CD4-positive, alpha-beta T cell treated with Interleukin-17A for 1 hour (primary cell): Measurements from ENCODE around the gene JCAD.
"Not testable (repeated sequence)": the region's sequence is repeated elsewhere in the genome, so short reads cannot be mapped to it uniquely, and the experiment has no call there.

Experiments
- DNase-seq: peaks from one replicate; pipeline ENCODE4 v3.0.0-alpha.2; 2020

The JCAD gene

GRCh38 chr10:30018496-30018895 is 40.9 kb downstream of the JCAD start:
- no peak for DNase-seq

- no peak for DNase-seq
These were observed 41.4 kb downstream of the JCAD start for GRCh38 chr10:30017966-30018365.

GRCh38 chr10:30017556-30017955 is 41.8 kb downstream of the JCAD start:
- DNase-seq = no peak

- DNase-seq = no peak
These were observed 44.9 kb downstream of the JCAD start for GRCh38 chr10:30014511-30014910.

- no peak for DNase-seq
These were observed 45.6 kb downstream of the JCAD start for GRCh38 chr10:30013757-30014156.

GRCh38 chr10:30011956-30012647 is 47.3 kb downstream of the JCAD start:
- DNase-seq = no peak

- no peak for DNase-seq
These were observed 48.0 kb downstream of the JCAD start for GRCh38 chr10:30011396-30011795.

GRCh38 chr10:30007406-30007805 is 52.0 kb downstream of the JCAD start:
- DNase-seq = no peak

GRCh38 chr10:30006410-30006809 is 53.0 kb downstream of the JCAD start:
- DNase-seq = no peak

- not testable (repeated sequence) for DNase-seq
These were observed 54.3 kb downstream of the JCAD start for GRCh38 chr10:30005116-30005515.

- peak; percentile 49 for DNase-seq
These were observed 56.7 kb downstream of the JCAD start for GRCh38 chr10:30002426-30003266.

GRCh38 chr10:30000802-30001571 is 58.4 kb downstream of the JCAD start:
- no peak for DNase-seq

- peak; percentile 78 for DNase-seq
These were observed 61.1 kb downstream of the JCAD start for GRCh38 chr10:29998142-29998808.

- DNase-seq = no peak
These were observed 64.6 kb downstream of the JCAD start for GRCh38 chr10:29994811-29995210.

GRCh38 chr10:29993319-29993915 is 66.0 kb downstream of the JCAD start:
- no peak for DNase-seq

- DNase-seq = no peak
These were observed 66.5 kb downstream of the JCAD start for GRCh38 chr10:29992914-29993313.

GRCh38 chr10:29991382-29991781 is 68.0 kb downstream of the JCAD start:
- DNase-seq = no peak

- DNase-seq = no peak
These were observed 71.9 kb downstream of the JCAD start for GRCh38 chr10:29987471-29987870.

GRCh38 chr10:29982997-29983648 is 76.3 kb downstream of the JCAD start:
- DNase-seq = no peak

GRCh38 chr10:29981510-29981909 is 77.9 kb downstream of the JCAD start:
- DNase-seq = no peak

- no peak for DNase-seq
These were observed 79.3 kb downstream of the JCAD start for GRCh38 chr10:29980084-29980483.

- DNase-seq = not testable (repeated sequence)
These were observed 80.0 kb downstream of the JCAD start for GRCh38 chr10:29979421-29979779.
